Esophagus muscularis mucosa (tissue), 4 donors: ENCODE data around the gene HDAC4. TPM values are rescaled to one million over a fixed set of nuclear protein-coding genes. Genes with fewer than 3 reads are reported as not detected.

Source experiments
- DNase-seq: peaks from one replicate; pipeline ENCODE4 v3.0.0-alpha.2; 2017; ENCODE audit errors: extremely low spot score
- H3K27ac ChIP-seq, 4 donors: fragments of 200-600 bp; sonication (generic); replicated peaks in 1 of 4; 1 replicate in 3 of 4; 2 replicates in 1 of 4; pipeline ENCODE4 v1.5.1; 2016 to 2019; ENCODE audit warnings: mild to moderate bottlenecking in 1 of 4
- H3K27me3 ChIP-seq, 4 donors: fragments of 200-600 bp; sonication (generic); one replicate each; pipeline versions ENCODE4 v1.5.1 to v1.6.0; 2016 to 2019
- H3K36me3 ChIP-seq, 4 donors: fragments of 200-600 bp; sonication (generic); one replicate each; pipeline ENCODE4 v1.5.1; 2016 to 2019
- H3K4me1 ChIP-seq, 4 donors: fragments of 200-600 bp; sonication (generic); one replicate each; pipeline ENCODE4 v1.5.1; 2016 to 2019
- H3K4me3 ChIP-seq, 4 donors: fragments of 200-600 bp; sonication (generic); 1 replicate in 2 of 4; 2 replicates in 2 of 4; pipeline ENCODE4 v1.5.1; 2016 to 2019; ENCODE audit warnings: mild to moderate bottlenecking in 4 of 4, moderate library complexity in 1 of 4
- H3K9me3 ChIP-seq, 4 donors: fragments of 200-600 bp; sonication (generic); 1 replicate in 3 of 4; 2 replicates in 1 of 4; pipeline ENCODE4 v1.5.1; 2016 to 2019
- EP300 ChIP-seq: sonication (generic); formaldehyde crosslinking; IDR thresholded peaks from one replicate; pipeline ENCODE4 v1.6.1; 2017; ENCODE audit warnings: antibody characterized with exemption
- POLR2A ChIP-seq: fragments of 450-650 bp; IDR thresholded peaks from one replicate; pipeline ENCODE4 v1.6.1; 2017; ENCODE audit warnings: antibody characterized with exemption, moderate library complexity, mild to moderate bottlenecking, low read depth
- POLR2AphosphoS5 ChIP-seq, 2 donors: sonication (generic); formaldehyde crosslinking; IDR thresholded peaks; one replicate each; pipeline ENCODE4 v1.6.1; 2017; ENCODE audit warnings: antibody characterized with exemption in 2 of 2
- WGBS: methylation state at CpG from one replicate; pipeline ENCODE4 v1.1.5; 2018; 5-methylcytosine and 5-hydroxymethylcytosine counted together
- intact Hi-C: fragments of 100-400 bp; cut with DNase I; formaldehyde crosslinking; loops from one replicate; pipeline ENCODE4 v1.15.1; 2023
- total RNA-seq, 4 donors: library from RNA; depleted of rRNA; stranded (reverse); fragments of >200 nt; gene quantifications; one replicate each; pipeline versions ENCODE4 v1.1.0 to v1.2.1, GENCODE V29; 2016
- TF ChIP-seq, protein P1 (sequence below), 3 experiments: fragments of 200-600 bp in 2 of 3; fragments of 450-650 bp in 1 of 3; sonication (generic) in 2 of 3; IDR thresholded peaks; one replicate each; pipeline ENCODE4 v1.5.1; 2017 to 2019; ENCODE audit warnings: antibody characterized with exemption in 3 of 3, mild to moderate bottlenecking in 2 of 3, moderate library complexity in 1 of 3

Gene HDAC4
- total RNA-seq, 4 donors from 2014 or later: 59.4 to 119 (median 76.1) TPM

DNA sequence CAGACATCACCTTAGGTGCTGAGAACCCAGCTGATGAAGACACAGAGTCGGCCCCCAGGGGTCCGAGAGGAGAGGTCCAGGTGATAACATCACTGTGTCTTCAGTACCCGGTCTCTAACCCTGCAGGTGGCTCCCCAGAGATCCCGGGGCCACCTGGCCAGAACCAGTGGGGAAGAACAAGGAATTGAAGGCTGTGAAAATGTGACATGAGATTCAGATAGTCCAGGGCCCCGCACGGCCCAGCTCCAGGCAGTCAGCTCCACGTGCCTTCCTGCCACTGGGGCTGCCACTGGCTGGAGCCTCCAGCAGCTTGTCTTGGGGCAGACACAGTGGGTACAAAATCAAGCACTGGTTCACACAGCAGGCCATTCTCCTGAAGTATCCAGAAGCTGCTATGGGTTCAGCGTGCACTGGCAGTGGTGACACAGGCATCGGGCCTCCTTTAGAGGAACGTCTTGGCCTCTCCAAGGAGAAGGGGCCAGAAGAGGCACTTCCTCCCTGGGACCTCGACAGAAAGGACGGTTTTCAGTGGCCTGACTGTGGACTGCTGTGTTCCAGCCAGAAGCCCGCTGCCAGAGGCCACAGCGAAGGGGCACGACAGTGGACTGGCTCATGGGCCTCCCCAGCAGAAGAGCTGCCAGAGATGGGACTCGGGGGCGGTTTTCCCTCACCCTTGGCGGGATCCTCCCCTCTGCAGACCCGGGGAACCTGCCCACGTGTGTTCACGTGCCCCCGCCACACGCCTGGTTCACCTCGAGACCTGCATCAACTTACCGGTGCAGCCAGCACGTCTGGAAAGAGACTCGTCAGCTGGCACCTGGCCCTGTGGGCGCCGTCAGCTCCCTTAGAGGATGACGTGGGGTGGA lies 150.4 kb downstream of the HDAC4 start:
- no peaks in the 10 kb centered on the region for H3K27me3 ChIP-seq
- TF ChIP-seq EP300 (no peak), POLR2A (no peak), POLR2AphosphoS5 (IDR thresholded peaks at IDR 0.05) (no peak)
- TF ChIP-seq, protein P1, sequence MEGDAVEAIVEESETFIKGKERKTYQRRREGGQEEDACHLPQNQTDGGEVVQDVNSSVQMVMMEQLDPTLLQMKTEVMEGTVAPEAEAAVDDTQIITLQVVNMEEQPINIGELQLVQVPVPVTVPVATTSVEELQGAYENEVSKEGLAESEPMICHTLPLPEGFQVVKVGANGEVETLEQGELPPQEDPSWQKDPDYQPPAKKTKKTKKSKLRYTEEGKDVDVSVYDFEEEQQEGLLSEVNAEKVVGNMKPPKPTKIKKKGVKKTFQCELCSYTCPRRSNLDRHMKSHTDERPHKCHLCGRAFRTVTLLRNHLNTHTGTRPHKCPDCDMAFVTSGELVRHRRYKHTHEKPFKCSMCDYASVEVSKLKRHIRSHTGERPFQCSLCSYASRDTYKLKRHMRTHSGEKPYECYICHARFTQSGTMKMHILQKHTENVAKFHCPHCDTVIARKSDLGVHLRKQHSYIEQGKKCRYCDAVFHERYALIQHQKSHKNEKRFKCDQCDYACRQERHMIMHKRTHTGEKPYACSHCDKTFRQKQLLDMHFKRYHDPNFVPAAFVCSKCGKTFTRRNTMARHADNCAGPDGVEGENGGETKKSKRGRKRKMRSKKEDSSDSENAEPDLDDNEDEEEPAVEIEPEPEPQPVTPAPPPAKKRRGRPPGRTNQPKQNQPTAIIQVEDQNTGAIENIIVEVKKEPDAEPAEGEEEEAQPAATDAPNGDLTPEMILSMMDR (IDR thresholded peaks at IDR 0.05): no peak
- no peaks in the 10 kb centered on the region for H3K36me3 ChIP-seq
- H3K4me1 ChIP-seq: peaks cover 63 to 96% (median 83%) of the 10 kb centered on the region in 4 donors
- WGBS: 86% methylated on average over 27 of the region's 30 CpGs
- no peaks in the 10 kb centered on the region for H3K9me3 ChIP-seq
- DNase-seq: no peak
- H3K4me3 ChIP-seq: no peak overlapping the region
- intact Hi-C loops: no loop called here
- peak overlapping the region; percentile 49 to 80 (median 74) for H3K27ac ChIP-seq

DNA sequence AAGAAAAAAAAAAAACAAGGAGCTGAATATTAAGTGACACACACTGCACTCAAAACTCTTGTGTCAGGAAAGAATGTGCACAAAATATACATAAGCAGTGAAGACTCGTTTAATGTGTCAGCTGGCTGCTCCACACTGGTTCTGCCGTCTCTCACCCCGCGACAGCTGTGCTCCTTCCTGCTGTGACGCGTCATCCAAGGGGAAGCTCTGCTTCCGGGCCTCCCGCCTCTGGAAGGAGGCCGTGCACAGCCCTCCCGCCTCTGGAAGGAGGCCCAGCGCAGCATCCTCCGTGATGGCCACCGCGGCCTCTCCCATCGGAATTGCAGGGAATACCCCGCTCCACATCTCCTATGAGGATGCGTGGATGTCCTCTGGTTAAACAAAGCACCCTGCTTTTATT lies 151.0 kb downstream of the HDAC4 start:
- Histone ChIP-seq H3K4me3 (peak overlapping the region in 1 of 4 donors; percentile 8), H3K9me3 (no peaks in the 10 kb centered on the region), H3K27me3 (no peaks in the 10 kb centered on the region), H3K27ac (peak overlapping the region; percentile 49 to 80 (median 74)), H3K36me3 (no peaks in the 10 kb centered on the region), H3K4me1 (peaks cover 69 to 96% (median 83%) of the 10 kb centered on the region in 4 donors)
- WGBS: 25% methylated on average over 15 of the region's 17 CpGs
- TF ChIP-seq POLR2AphosphoS5 (IDR thresholded peaks at IDR 0.05) (peak; percentile 76 to 83), EP300 (no peak)
- TF ChIP-seq, protein P1 (IDR thresholded peaks at IDR 0.05): no peak
- no peak for DNase-seq
- intact Hi-C loops: no loop called here

DNA sequence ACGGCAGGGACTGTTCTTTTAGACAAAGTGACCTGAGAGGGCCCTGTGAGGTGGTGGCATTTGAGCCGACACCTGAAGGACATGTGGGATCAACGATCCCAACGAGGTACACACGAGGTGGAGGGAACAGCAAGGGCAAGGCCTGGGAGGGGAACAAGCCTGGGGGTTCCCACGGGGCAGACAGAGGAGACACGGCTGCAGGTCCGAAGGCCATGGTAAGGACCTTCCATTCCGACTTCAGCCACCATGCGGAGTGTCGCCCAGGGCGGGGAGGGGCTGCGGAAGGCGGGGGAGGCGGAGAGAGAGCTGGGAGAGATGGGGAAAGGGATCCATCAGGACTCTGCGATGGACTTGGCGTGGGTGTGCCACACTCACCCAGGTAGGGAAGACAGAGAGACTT lies 151.8 kb downstream of the HDAC4 start:
- intact Hi-C loops: no loop called here
- no peak for DNase-seq
- Histone ChIP-seq H3K4me3 (no peak overlapping the region), H3K27me3 (no peaks in the 10 kb centered on the region), H3K27ac (peak overlapping the region; percentile 49 to 80 (median 74)), H3K4me1 (peaks cover 71 to 99% (median 84%) of the 10 kb centered on the region in 4 donors), H3K9me3 (no peaks in the 10 kb centered on the region), H3K36me3 (no peaks in the 10 kb centered on the region)
- WGBS: 92% methylated on average over 17 of the region's 17 CpGs
- TF ChIP-seq POLR2AphosphoS5 (IDR thresholded peaks at IDR 0.05) (no peak), POLR2A (no peak), EP300 (no peak)
- TF ChIP-seq, protein P1 (IDR thresholded peaks at IDR 0.05): no peak

DNA sequence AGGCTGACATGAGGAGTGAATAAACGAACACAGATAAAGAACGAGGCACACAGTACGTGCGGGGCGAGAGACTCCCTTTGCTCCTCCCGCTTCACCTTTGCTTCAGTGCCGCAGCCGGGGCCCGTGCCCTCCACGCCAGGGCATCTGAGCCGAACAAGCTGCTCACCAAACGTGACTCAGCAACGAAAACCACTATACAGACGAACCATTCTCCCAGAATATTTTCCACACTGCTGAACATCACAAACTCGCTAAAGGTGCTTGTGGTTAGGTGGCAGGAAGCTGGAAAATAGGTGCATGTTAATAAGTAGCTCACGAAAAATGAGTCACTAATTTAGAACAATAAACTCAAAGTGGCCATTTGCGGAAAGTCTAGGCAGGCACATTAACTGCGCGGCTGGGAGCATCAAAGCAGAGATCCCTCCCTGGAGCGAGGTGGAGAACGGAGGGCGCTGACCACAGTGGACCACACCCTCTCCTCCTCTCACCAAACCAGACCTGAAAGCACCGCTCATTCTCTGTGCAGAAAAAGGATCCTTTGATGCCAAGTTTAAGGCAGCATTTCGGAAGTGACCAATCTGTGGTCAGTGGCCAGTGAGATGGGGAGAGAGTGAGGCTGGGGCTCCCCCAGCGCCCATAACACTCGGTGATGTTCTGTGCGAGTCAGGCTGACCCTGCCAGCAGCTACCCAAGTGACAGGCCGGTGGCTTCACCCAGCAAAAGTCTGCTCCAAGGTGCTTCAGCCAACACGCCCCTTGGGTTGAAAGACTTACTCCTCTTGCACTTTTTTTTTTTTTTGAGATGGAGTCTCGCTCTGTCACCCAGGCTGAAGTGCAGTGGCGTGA lies 153.2 kb downstream of the HDAC4 start:
- H3K36me3 ChIP-seq: no peaks in the 10 kb centered on the region
- peaks cover 67 to 89% (median 77%) of the 10 kb centered on the region in 4 donors for H3K4me1 ChIP-seq
- no peak overlapping the region for H3K4me3 ChIP-seq
- H3K9me3 ChIP-seq: no peaks in the 10 kb centered on the region
- H3K27me3 ChIP-seq: no peaks in the 10 kb centered on the region
- intact Hi-C loops: no loop called here
- 90% methylated on average over 31 of the region's 31 CpGs for WGBS
- TF ChIP-seq, protein P1 (IDR thresholded peaks at IDR 0.05): no peak
- TF ChIP-seq POLR2A (no peak), POLR2AphosphoS5 (IDR thresholded peaks at IDR 0.05) (no peak), EP300 (no peak)
- DNase-seq: no peak
- H3K27ac ChIP-seq: peak overlapping the region in 2 of 4 donors; percentile 70 to 73
